K562 (cell line): ENCODE measurements around the gene GAS2L1. TPM values are rescaled to one million over a fixed set of nuclear protein-coding genes. Genes with fewer than 3 reads are reported as not detected.
A peak's percentile ranks its signal among the peaks of the same experiment; 100 is the strongest.

Source experiments
- ESRRB ChIP-seq: fragments of 250-450 bp; sonication (Bioruptor Pico); IDR thresholded peaks from 2 replicates; pipeline ENCODE4 v1.5.0; 2020; ENCODE audit warnings: mild to moderate bottlenecking, moderate library complexity, borderline replicate concordance
- ETV6 ChIP-seq, 3 experiments: fragments of 150-350 bp in 1 of 3; sonication (generic) in 1 of 3; formaldehyde crosslinking in 1 of 3; IDR thresholded peaks; 2 replicates each; pipeline versions ENCODE4 v1.6.1 to v1.8.0; 2014 to 2022; ENCODE audit warnings: borderline replicate concordance in 2 of 3, low read depth in 2 of 3, antibody characterized with exemption in 1 of 3, low read length in 1 of 3, mild to moderate bottlenecking in 1 of 3, missing genetic modification reagents in 1 of 3
- KHSRP ChIP-seq: fragments of 450-650 bp; IDR thresholded peaks from 2 replicates; pipeline ENCODE4 v1.6.1; 2017
- PURB ChIP-seq: sonication (generic); formaldehyde crosslinking; IDR thresholded peaks from 2 replicates; pipeline ENCODE4 v1.9.0; 2021; ENCODE audit warnings: low read depth, mild to moderate bottlenecking, missing genetic modification reagents
- SOX6 ChIP-seq: fragments of 450-650 bp; IDR thresholded peaks from 2 replicates; pipeline ENCODE4 v1.6.1; 2014; ENCODE audit warnings: mild to moderate bottlenecking
- ZBTB17 ChIP-seq: fragments of 450-650 bp; formaldehyde crosslinking; IDR thresholded peaks from 2 replicates; pipeline ENCODE4 v1.4.0; 2020; ENCODE audit warnings: mild to moderate bottlenecking
- ZNF584 ChIP-seq: fragments of 200-800 bp; sonication (Bioruptor generic); IDR thresholded peaks from 2 replicates; pipeline ENCODE4 v1.6.1; 2016; ENCODE audit warnings: low read depth, mild to moderate bottlenecking, missing genetic modification characterization, missing compliant biosample characterization
- polyA plus RNA-seq, 8 experiments: library from polyadenylated mRNA; depleted of rRNA in 4 of 8; stranded (reverse) in 5 of 8; unstranded in 3 of 8; fragments of >200 nt; fragmentation: Nextera tagmentation in 2 of 8; fragmentation: Illumina TruSeq in 1 of 8; extraction: Ambion mirVana in 2 of 8; extraction: Trizol in 1 of 8; gene quantifications; 2 replicates each; pipeline versions ENCODE4 v1.2.1 to v1.2.3, GENCODE V29; 2011 to 2014; ENCODE audit warnings: inconsistent platforms in 1 of 8, missing spikeins in 1 of 8
- total RNA-seq, 7 experiments: library from RNA; depleted of rRNA in 6 of 7; stranded (reverse); fragments of >200 nt in 6 of 7; fragmentation: Illumina TruSeq in 2 of 7; extraction: Trizol in 2 of 7; gene quantifications; 2 replicates each; pipeline versions ENCODE4 v1.2.1 to v1.2.3, GENCODE V29; 2011 to 2021; ENCODE audit warnings: low replicate concordance in 1 of 7
- TF ChIP-seq, protein P1 (sequence below): fragments of 450-650 bp; IDR thresholded peaks from 2 replicates; pipeline ENCODE4 v1.6.1; 2016; ENCODE audit warnings: mild to moderate bottlenecking, moderate library complexity
- TF ChIP-seq, protein P2 (sequence below): fragments of 450-650 bp; formaldehyde crosslinking; IDR thresholded peaks from 2 replicates; pipeline ENCODE4 v1.4.0; 2020; ENCODE audit warnings: mild to moderate bottlenecking, mixed read lengths
- TF ChIP-seq, protein P3 (sequence below): fragments of 450-650 bp; conservative IDR thresholded peaks from 2 replicates; pipeline ENCODE4 v1.6.1; 2016; ENCODE audit warnings: missing genetic modification characterization, low read depth, mild to moderate bottlenecking, missing compliant biosample characterization, moderate library complexity
- TF ChIP-seq, protein P4 (sequence below): fragments of 250-450 bp; sonication (Bioruptor Pico); IDR thresholded peaks from 2 replicates; pipeline ENCODE4 v1.8.0; 2021; ENCODE audit warnings: mild to moderate bottlenecking, moderate library complexity

GAS2L1 gene
- total and polyA plus RNA-seq, 9 of the 15 experiments (the other 6 are each of a cell fraction or from before 2014, with no cell fraction given) = 0.56 to 19.7 (median 3.2) TPM

DNA sequence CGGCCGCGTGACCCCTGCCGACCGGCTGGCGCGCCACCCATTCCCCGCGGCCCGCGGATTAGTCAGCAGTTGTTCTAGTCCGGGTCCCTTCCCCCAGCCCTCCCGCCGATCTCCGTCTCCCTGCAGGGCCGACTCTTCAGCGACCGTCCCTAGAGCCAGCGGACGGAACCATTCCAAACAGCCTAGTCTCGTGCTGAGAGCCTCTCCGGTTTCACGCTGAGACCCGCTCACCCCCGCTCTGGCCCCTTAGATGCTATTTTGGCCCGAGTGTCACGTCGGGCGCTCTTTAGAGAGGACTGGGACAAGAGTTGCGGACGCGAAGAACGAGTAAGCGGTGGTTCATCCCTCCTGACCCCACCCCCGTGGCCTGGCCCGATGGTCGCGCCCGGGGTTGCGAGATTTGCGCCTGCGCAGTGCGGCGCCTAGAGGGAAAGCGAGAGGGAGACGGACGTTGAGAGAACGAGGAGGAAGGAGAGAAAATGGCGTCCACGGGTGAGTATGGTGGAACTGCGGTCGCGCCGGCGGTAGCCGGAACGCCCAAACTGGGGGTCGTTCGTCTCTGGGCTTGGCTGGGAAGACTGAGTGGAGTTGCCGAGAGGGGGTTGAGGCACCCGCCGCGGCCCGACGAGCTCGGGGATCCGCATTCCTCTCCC is 38.5 kb upstream of the GAS2L1 start, which contains the start of the genes EWSR1 and RHBDD3 (continued):
- TF ChIP-seq, protein P1, sequence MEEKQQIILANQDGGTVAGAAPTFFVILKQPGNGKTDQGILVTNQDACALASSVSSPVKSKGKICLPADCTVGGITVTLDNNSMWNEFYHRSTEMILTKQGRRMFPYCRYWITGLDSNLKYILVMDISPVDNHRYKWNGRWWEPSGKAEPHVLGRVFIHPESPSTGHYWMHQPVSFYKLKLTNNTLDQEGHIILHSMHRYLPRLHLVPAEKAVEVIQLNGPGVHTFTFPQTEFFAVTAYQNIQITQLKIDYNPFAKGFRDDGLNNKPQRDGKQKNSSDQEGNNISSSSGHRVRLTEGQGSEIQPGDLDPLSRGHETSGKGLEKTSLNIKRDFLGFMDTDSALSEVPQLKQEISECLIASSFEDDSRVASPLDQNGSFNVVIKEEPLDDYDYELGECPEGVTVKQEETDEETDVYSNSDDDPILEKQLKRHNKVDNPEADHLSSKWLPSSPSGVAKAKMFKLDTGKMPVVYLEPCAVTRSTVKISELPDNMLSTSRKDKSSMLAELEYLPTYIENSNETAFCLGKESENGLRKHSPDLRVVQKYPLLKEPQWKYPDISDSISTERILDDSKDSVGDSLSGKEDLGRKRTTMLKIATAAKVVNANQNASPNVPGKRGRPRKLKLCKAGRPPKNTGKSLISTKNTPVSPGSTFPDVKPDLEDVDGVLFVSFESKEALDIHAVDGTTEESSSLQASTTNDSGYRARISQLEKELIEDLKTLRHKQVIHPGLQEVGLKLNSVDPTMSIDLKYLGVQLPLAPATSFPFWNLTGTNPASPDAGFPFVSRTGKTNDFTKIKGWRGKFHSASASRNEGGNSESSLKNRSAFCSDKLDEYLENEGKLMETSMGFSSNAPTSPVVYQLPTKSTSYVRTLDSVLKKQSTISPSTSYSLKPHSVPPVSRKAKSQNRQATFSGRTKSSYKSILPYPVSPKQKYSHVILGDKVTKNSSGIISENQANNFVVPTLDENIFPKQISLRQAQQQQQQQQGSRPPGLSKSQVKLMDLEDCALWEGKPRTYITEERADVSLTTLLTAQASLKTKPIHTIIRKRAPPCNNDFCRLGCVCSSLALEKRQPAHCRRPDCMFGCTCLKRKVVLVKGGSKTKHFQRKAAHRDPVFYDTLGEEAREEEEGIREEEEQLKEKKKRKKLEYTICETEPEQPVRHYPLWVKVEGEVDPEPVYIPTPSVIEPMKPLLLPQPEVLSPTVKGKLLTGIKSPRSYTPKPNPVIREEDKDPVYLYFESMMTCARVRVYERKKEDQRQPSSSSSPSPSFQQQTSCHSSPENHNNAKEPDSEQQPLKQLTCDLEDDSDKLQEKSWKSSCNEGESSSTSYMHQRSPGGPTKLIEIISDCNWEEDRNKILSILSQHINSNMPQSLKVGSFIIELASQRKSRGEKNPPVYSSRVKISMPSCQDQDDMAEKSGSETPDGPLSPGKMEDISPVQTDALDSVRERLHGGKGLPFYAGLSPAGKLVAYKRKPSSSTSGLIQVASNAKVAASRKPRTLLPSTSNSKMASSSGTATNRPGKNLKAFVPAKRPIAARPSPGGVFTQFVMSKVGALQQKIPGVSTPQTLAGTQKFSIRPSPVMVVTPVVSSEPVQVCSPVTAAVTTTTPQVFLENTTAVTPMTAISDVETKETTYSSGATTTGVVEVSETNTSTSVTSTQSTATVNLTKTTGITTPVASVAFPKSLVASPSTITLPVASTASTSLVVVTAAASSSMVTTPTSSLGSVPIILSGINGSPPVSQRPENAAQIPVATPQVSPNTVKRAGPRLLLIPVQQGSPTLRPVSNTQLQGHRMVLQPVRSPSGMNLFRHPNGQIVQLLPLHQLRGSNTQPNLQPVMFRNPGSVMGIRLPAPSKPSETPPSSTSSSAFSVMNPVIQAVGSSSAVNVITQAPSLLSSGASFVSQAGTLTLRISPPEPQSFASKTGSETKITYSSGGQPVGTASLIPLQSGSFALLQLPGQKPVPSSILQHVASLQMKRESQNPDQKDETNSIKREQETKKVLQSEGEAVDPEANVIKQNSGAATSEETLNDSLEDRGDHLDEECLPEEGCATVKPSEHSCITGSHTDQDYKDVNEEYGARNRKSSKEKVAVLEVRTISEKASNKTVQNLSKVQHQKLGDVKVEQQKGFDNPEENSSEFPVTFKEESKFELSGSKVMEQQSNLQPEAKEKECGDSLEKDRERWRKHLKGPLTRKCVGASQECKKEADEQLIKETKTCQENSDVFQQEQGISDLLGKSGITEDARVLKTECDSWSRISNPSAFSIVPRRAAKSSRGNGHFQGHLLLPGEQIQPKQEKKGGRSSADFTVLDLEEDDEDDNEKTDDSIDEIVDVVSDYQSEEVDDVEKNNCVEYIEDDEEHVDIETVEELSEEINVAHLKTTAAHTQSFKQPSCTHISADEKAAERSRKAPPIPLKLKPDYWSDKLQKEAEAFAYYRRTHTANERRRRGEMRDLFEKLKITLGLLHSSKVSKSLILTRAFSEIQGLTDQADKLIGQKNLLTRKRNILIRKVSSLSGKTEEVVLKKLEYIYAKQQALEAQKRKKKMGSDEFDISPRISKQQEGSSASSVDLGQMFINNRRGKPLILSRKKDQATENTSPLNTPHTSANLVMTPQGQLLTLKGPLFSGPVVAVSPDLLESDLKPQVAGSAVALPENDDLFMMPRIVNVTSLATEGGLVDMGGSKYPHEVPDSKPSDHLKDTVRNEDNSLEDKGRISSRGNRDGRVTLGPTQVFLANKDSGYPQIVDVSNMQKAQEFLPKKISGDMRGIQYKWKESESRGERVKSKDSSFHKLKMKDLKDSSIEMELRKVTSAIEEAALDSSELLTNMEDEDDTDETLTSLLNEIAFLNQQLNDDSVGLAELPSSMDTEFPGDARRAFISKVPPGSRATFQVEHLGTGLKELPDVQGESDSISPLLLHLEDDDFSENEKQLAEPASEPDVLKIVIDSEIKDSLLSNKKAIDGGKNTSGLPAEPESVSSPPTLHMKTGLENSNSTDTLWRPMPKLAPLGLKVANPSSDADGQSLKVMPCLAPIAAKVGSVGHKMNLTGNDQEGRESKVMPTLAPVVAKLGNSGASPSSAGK = peak; percentile 51; the same call in 1 of the 2 replicates
- TF ChIP-seq, protein P2, sequence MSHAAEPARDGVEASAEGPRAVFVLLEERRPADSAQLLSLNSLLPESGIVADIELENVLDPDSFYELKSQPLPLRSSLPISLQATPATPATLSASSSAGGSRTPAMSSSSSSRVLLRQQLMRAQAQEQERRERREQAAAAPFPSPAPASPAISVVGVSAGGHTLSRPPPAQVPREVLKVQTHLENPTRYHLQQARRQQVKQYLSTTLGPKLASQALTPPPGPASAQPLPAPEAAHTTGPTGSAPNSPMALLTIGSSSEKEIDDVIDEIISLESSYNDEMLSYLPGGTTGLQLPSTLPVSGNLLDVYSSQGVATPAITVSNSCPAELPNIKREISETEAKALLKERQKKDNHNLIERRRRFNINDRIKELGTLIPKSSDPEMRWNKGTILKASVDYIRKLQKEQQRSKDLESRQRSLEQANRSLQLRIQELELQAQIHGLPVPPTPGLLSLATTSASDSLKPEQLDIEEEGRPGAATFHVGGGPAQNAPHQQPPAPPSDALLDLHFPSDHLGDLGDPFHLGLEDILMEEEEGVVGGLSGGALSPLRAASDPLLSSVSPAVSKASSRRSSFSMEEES (CRISPR knock-in tag) = peak; percentile 11; the same call in 1 of the 2 replicates
- TF ChIP-seq ESRRB (CRISPR knock-in tag) = no peak
- TF ChIP-seq, protein P3, sequence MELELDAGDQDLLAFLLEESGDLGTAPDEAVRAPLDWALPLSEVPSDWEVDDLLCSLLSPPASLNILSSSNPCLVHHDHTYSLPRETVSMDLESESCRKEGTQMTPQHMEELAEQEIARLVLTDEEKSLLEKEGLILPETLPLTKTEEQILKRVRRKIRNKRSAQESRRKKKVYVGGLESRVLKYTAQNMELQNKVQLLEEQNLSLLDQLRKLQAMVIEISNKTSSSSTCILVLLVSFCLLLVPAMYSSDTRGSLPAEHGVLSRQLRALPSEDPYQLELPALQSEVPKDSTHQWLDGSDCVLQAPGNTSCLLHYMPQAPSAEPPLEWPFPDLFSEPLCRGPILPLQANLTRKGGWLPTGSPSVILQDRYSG = no peak
- no peak for TF ChIP-seq PURB (CRISPR knock-in tag)
- no peak for TF ChIP-seq ZBTB17 (CRISPR knock-in tag)
- no peak for TF ChIP-seq ZNF584 (CRISPR knock-in tag)
- TF ChIP-seq, protein P4, sequence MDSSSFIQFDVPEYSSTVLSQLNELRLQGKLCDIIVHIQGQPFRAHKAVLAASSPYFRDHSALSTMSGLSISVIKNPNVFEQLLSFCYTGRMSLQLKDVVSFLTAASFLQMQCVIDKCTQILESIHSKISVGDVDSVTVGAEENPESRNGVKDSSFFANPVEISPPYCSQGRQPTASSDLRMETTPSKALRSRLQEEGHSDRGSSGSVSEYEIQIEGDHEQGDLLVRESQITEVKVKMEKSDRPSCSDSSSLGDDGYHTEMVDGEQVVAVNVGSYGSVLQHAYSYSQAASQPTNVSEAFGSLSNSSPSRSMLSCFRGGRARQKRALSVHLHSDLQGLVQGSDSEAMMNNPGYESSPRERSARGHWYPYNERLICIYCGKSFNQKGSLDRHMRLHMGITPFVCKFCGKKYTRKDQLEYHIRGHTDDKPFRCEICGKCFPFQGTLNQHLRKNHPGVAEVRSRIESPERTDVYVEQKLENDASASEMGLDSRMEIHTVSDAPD (CRISPR knock-in tag) = no peak
- no peak for TF ChIP-seq KHSRP
- TF ChIP-seq ETV6 (IDR thresholded peaks at IDR 0.05; ENCODE audit: borderline replicate concordance in 1 of 2, low read depth in 2 of 2, low read length in 1 of 2) = no peak
- no peak for TF ChIP-seq ETV6 (CRISPR knock-in tag; IDR thresholded peaks at IDR 0.05; ENCODE audit: borderline replicate concordance)
- peak; percentile 3; the same call in 1 of the 2 replicates for TF ChIP-seq SOX6
